GM12891 (cell line): ENCODE measurements around the gene PPIE.

Experiments used
- POLR2A ChIP-seq: IDR thresholded peaks from 2 replicates; pipeline ENCODE4 v1.6.1; 2011; ENCODE audit warnings: low read depth, low read length, control low read depth
- POLR2AphosphoS5 ChIP-seq: IDR thresholded peaks from 2 replicates; pipeline ENCODE4 v1.6.1; 2011; ENCODE audit warnings: low read depth, low read length, control low read depth
- POU2F2 ChIP-seq: IDR thresholded peaks from 2 replicates; pipeline ENCODE4 v1.6.1; 2011; ENCODE audit warnings: low read depth, mild to moderate bottlenecking, control low read depth, low read length, moderate library complexity
- TAF1 ChIP-seq: IDR thresholded peaks from 2 replicates; pipeline ENCODE4 v1.6.1; 2011; ENCODE audit warnings: low read depth, low read length, control low read depth

GRCh38 chr1:39759436-39759726 lies 20.7 kb downstream of the PPIE start:
- TF ChIP-seq TAF1: no peak
- no peak for TF ChIP-seq POLR2AphosphoS5
- no peak for TF ChIP-seq POLR2A
- no peak for TF ChIP-seq POU2F2
